ENCODE results near the gene BCHE.

BCHE gene

DNA sequence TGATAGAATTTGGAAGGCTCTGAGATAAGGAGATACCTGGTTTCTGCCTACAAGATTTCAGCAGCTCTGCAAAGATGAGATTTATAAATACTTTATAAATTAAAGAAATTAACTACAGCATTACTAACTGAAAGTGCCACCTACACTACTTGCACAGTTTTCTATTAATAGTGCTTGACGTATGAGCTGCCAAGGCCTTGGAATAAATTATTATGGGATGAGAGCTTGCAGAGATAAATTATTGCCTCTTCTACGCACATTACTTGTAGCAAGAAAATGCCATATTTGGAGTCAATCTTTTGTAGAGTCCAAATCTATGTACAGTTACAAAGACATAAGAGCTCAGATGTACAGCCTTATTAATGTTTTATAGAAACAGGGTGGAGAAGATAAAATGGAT is 89.1 kb downstream of the BCHE start:
- no peak overlapping the region for H3K4me3 ChIP-seq (ENCODE audit: low read depth, low read length)
- TF ChIP-seq, protein P1, sequence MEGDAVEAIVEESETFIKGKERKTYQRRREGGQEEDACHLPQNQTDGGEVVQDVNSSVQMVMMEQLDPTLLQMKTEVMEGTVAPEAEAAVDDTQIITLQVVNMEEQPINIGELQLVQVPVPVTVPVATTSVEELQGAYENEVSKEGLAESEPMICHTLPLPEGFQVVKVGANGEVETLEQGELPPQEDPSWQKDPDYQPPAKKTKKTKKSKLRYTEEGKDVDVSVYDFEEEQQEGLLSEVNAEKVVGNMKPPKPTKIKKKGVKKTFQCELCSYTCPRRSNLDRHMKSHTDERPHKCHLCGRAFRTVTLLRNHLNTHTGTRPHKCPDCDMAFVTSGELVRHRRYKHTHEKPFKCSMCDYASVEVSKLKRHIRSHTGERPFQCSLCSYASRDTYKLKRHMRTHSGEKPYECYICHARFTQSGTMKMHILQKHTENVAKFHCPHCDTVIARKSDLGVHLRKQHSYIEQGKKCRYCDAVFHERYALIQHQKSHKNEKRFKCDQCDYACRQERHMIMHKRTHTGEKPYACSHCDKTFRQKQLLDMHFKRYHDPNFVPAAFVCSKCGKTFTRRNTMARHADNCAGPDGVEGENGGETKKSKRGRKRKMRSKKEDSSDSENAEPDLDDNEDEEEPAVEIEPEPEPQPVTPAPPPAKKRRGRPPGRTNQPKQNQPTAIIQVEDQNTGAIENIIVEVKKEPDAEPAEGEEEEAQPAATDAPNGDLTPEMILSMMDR (IDR thresholded peaks at IDR 0.05; ENCODE audit: borderline replicate concordance, insufficient read depth, low read depth, low read length) = no peak

DNA sequence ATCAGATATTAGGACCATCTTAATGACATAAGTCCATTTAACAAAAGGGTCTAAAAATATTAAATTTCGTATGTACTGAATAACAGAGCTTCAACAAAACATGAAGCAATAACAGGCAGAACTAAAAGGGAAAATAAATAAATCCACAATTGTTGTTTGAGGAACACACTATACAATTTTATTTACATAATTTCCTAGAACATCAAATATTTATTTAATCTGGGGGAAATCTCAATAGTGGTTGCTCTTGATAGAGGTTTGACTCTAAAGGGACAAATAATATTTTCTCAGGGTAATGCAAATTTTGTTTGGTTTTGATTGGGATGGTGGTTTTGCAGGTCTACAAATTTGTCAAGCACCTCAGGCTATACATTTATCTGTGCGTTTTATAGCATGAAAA is 90.3 kb downstream of the BCHE start:
- TF ChIP-seq, protein P1 (IDR thresholded peaks at IDR 0.05; ENCODE audit: borderline replicate concordance, insufficient read depth, low read depth, low read length) = no peak
- H3K4me3 ChIP-seq (ENCODE audit: low read depth, low read length) = no peak overlapping the region

DNA sequence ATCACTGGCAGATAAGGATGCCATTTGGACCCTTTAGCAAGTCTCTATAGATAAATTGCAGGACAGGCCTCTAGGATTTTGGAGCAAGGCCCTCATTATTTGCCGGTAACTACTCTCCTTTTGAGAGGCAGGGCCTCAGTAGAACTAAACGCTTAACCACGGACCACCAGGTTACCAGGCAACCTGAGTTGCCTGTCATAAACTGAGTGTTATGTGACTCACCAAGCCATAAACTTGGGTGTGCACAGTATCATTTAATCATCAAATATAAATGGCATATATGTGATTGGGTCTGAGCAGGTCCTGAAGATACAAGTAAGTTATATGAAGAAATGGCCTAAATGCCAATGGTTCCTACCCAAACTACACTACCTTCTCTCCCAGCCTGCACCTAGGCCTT is 93.2 kb downstream of the BCHE start:
- H3K4me3 ChIP-seq (ENCODE audit: low read depth, low read length) = no peak overlapping the region
- TF ChIP-seq, protein P1 (IDR thresholded peaks at IDR 0.05; ENCODE audit: borderline replicate concordance, insufficient read depth, low read depth, low read length) = no peak

DNA sequence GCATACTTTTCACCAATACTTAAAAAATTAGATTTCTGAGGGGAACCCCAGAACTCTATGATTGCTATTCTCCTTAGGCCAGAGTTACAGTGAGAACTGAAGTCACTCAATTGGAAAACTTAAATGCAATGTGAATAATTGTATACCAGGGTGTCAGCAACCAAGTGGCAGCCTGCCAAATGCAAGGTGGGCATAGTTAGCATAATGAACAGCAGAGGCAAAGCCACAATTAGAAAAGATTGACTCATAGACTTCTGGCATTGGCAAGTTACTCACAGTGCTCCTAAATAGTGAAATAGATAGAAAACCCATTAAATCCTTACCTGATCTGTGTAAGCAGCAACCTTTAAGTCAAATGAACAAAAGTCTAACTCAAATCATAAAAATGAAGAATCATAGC is 94.9 kb downstream of the BCHE start:
- no peak overlapping the region for H3K4me3 ChIP-seq (ENCODE audit: low read depth, low read length)
- TF ChIP-seq, protein P1 (IDR thresholded peaks at IDR 0.05; ENCODE audit: borderline replicate concordance, insufficient read depth, low read depth, low read length) = no peak

DNA sequence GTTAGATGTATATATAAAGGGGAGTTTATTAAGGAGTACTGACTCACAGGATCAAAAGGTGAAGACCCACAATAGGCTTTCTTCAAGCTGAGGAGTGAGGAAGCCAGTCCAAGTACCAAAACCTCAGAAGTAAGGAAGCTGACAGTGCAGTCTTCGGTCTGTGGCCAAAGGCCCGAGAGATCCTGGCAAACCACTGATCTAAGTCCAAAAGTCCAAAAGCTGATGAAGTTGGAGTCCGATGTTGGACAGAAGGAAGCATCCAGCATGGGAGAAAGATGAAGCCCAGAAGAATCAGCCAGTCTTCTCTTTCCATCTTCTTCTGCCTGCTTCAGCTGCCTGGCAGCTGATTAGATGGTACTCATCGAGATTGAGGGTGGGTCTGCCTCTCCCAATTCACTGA is 107.5 kb downstream of the BCHE start:
- TF ChIP-seq, protein P1 (IDR thresholded peaks at IDR 0.05; ENCODE audit: borderline replicate concordance, insufficient read depth, low read depth, low read length) = no peak
- H3K4me3 ChIP-seq (ENCODE audit: low read depth, low read length) = no peak overlapping the region

DNA sequence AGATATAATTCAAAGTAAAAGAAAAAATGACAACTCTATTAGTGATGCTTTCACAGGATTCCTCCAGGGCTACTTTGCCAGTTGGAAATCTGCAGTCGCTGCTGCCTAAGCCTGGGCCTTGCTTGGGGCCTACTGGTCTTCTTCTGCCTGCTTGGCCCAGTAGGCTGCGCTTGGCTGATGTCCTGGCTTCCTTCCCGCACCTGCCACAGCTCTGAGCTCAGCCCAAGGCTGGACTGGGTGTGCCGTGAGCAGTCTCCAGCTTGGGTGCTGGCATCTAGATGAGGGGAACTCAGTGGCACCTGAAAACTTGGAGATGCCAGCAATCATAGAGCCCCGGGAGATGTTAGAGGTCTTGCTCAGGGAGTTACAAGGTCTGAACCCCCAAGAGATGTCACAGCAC is 108.3 kb downstream of the BCHE start:
- H3K4me3 ChIP-seq (ENCODE audit: low read depth, low read length) = no peak overlapping the region
- TF ChIP-seq, protein P1 (IDR thresholded peaks at IDR 0.05; ENCODE audit: borderline replicate concordance, insufficient read depth, low read depth, low read length) = no peak

DNA sequence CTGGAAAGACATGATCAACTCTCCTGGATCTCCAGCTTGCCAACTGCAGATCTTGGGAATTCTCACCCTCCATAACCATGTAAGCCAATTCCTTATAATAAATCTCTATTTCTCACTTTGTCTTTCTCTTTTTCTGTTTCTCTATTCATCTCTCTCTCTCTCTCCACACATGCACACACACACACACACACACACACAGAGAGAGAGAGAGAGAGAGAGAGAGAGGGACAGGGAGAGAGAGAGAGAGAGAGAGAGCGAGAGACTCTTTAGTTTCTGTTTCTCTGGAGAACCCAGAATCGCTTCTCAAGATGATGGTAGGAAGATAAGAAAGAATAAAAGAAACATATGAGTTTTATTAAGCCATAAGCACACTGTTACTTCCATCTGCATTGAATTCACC is 111.9 kb downstream of the BCHE start:
- TF ChIP-seq, protein P1 (IDR thresholded peaks at IDR 0.05; ENCODE audit: borderline replicate concordance, insufficient read depth, low read depth, low read length) = no peak
- H3K4me3 ChIP-seq (ENCODE audit: low read depth, low read length) = no peak overlapping the region
